ENCODE data around the gene SOX8. TPM values are rescaled to one million over a fixed set of nuclear protein-coding genes. Genes with fewer than 3 reads are reported as not detected.
"Not testable (repeated sequence)": the region's sequence is repeated elsewhere in the genome, so short reads cannot be mapped to it uniquely, and the experiment has no call there.

Gene SOX8
- total RNA-seq, 5 donors from 2014 or later (not counting 1 experiment from before 2014, with no cell fraction given), result 4.7 to 5.9 (median 5.1) TPM

- Mint-ChIP-seq H3K9me3 (peaks cover 13 to 20% (median 18%) of the 10 kb centered on the region in 3 donors), H3K4me1 (peaks cover 0 to 2% (median 0%) of the 10 kb centered on the region in 3 donors), H3K4me3 (no peak overlapping the region), H3K27me3 (no peaks in the 10 kb centered on the region), H3K36me3 (peaks cover 72% of the 10 kb centered on the region), H3K27ac (no peak overlapping the region)
- ChIA-PET CTCF (no interaction called here), POLR2A (no interaction called here)
- H3K36me3 ChIP-seq (ENCODE audit: control insufficient read depth in 2 of 2, extremely low read depth in 1 of 2, insufficient read depth in 1 of 2, low read length in 1 of 2), result peaks cover 7 to 31% of the 10 kb centered on the region in 2 donors
- H3K27me3 ChIP-seq (replicated peaks in 1 of 2; ENCODE audit: control insufficient read depth in 2 of 2, extremely low read depth in 1 of 2, insufficient read depth in 2 of 2, low read length in 1 of 2), result no peaks in the 10 kb centered on the region
- 80% methylated on average over 1 of the region's 5 CpGs for WGBS (ENCODE audit: insufficient coverage)
- H3K27ac ChIP-seq (ENCODE audit: low read length), result no peak overlapping the region
- H3K9me3 ChIP-seq, result peaks cover 3% of the 10 kb centered on the region
- ATAC-seq (replicated peaks in 1 of 4), result no peak
- no peak overlapping the region for H3K4me3 ChIP-seq (ENCODE audit: control insufficient read depth in 1 of 2, extremely low read depth in 1 of 2, low read length in 1 of 2)
- no peaks in the 10 kb centered on the region for H3K4me1 ChIP-seq (ENCODE audit: control insufficient read depth in 1 of 2, extremely low read depth in 1 of 2, insufficient read depth in 2 of 2, low read length in 2 of 2)
- no peak for DNase-seq
Measured at GRCh38 chr16:943971-944370, 37.6 kb upstream of the SOX8 start.

- Mint-ChIP-seq H3K27ac (no peak overlapping the region), H3K9me3 (peaks cover 13 to 20% (median 18%) of the 10 kb centered on the region in 3 donors), H3K36me3 (peaks cover 60% of the 10 kb centered on the region), H3K27me3 (no peaks in the 10 kb centered on the region), H3K4me3 (no peak overlapping the region), H3K4me1 (peaks cover 0 to 2% (median 0%) of the 10 kb centered on the region in 3 donors)
- Histone ChIP-seq H3K27ac (ENCODE audit: low read length) (no peak overlapping the region), H3K4me1 (ENCODE audit: control insufficient read depth in 1 of 2, extremely low read depth in 1 of 2, insufficient read depth in 2 of 2, low read length in 2 of 2) (no peaks in the 10 kb centered on the region), H3K27me3 (replicated peaks in 1 of 2; ENCODE audit: control insufficient read depth in 2 of 2, extremely low read depth in 1 of 2, insufficient read depth in 2 of 2, low read length in 1 of 2) (no peaks in the 10 kb centered on the region), H3K36me3 (ENCODE audit: control insufficient read depth in 2 of 2, extremely low read depth in 1 of 2, insufficient read depth in 1 of 2, low read length in 1 of 2) (peaks cover 5 to 27% of the 10 kb centered on the region in 2 donors), H3K9me3 (peaks cover 3% of the 10 kb centered on the region), H3K4me3 (ENCODE audit: control insufficient read depth in 1 of 2, extremely low read depth in 1 of 2, low read length in 1 of 2) (no peak overlapping the region)
- whole genome bisulfite sequencing (ENCODE audit: insufficient coverage), result 84% methylated on average over 5 of the region's 10 CpGs
- no peak for ATAC-seq (replicated peaks in 1 of 4)
- ChIA-PET POLR2A (no interaction called here), CTCF (no interaction called here)
- DNase-seq, result no peak
Measured at GRCh38 chr16:945271-946047, 36.1 kb upstream of the SOX8 start.

DNA sequence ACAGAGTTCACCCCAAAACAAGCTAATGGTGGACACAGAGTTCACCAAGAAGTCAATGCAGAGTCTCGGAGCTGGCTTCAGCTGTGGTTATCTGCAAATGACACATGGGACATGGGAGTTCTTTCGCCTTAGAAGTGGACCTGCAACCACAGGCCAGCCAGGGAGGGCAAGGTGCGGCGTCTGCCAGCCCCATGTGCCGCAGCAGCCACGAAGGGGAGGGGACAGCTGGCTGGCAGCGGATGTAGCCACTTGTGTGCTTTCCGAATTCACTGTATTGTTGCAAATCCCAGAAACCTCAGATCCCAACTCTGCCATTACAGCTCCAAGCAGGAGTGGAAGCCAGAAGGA, 35.5 kb upstream of the SOX8 start:
- no peak for DNase-seq
- H3K4me3 ChIP-seq (ENCODE audit: control insufficient read depth in 1 of 2, extremely low read depth in 1 of 2, low read length in 1 of 2), result no peak overlapping the region
- H3K27ac Mint-ChIP-seq, result no peak overlapping the region
- H3K27me3 ChIP-seq (replicated peaks in 1 of 2; ENCODE audit: control insufficient read depth in 2 of 2, extremely low read depth in 1 of 2, insufficient read depth in 2 of 2, low read length in 1 of 2), result no peaks in the 10 kb centered on the region
- no peak overlapping the region for H3K27ac ChIP-seq (ENCODE audit: low read length)
- H3K4me1 Mint-ChIP-seq, result peaks cover 0 to 2% (median 0%) of the 10 kb centered on the region in 3 donors
- peaks cover 55% of the 10 kb centered on the region for H3K36me3 Mint-ChIP-seq
- H3K4me1 ChIP-seq (ENCODE audit: control insufficient read depth in 1 of 2, extremely low read depth in 1 of 2, insufficient read depth in 2 of 2, low read length in 2 of 2), result no peaks in the 10 kb centered on the region
- ChIA-PET POLR2A (no interaction called here), CTCF (no interaction called here)
- no peak for ATAC-seq (replicated peaks in 1 of 4)
- no peaks in the 10 kb centered on the region for H3K27me3 Mint-ChIP-seq
- H3K36me3 ChIP-seq (ENCODE audit: control insufficient read depth in 2 of 2, extremely low read depth in 1 of 2, insufficient read depth in 1 of 2, low read length in 1 of 2), result peaks cover 5 to 27% of the 10 kb centered on the region in 2 donors
- peaks cover 13 to 20% (median 17%) of the 10 kb centered on the region in 3 donors for H3K9me3 Mint-ChIP-seq
- no peak overlapping the region for H3K4me3 Mint-ChIP-seq
- H3K9me3 ChIP-seq, result peaks cover 3% of the 10 kb centered on the region
- WGBS (ENCODE audit: insufficient coverage), result 97% methylated on average over 7 of the region's 8 CpGs

- Mint-ChIP-seq H3K4me3 (no peak overlapping the region), H3K9me3 (peaks cover 6 to 10% (median 8%) of the 10 kb centered on the region in 3 donors), H3K4me1 (peaks cover 0 to 3% (median 2%) of the 10 kb centered on the region in 3 donors), H3K36me3 (peaks cover 53% of the 10 kb centered on the region), H3K27me3 (no peaks in the 10 kb centered on the region), H3K27ac (no peak overlapping the region)
- no peak overlapping the region for H3K4me3 ChIP-seq (ENCODE audit: control insufficient read depth in 1 of 2, extremely low read depth in 1 of 2, low read length in 1 of 2)
- DNase-seq (no peak), ATAC-seq (replicated peaks in 1 of 4) (no peak)
- WGBS (ENCODE audit: insufficient coverage), result 93% methylated on average over 16 of the region's 21 CpGs
- H3K9me3 ChIP-seq, result no peaks in the 10 kb centered on the region
- ChIA-PET CTCF (no interaction called here), POLR2A (no interaction called here)
- no peak overlapping the region for H3K27ac ChIP-seq (ENCODE audit: low read length)
- no peaks in the 10 kb centered on the region for H3K27me3 ChIP-seq (replicated peaks in 1 of 2; ENCODE audit: control insufficient read depth in 2 of 2, extremely low read depth in 1 of 2, insufficient read depth in 2 of 2, low read length in 1 of 2)
- H3K4me1 ChIP-seq (ENCODE audit: control insufficient read depth in 1 of 2, extremely low read depth in 1 of 2, insufficient read depth in 2 of 2, low read length in 2 of 2), result no peaks in the 10 kb centered on the region
- H3K36me3 ChIP-seq (ENCODE audit: control insufficient read depth in 2 of 2, extremely low read depth in 1 of 2, insufficient read depth in 1 of 2, low read length in 1 of 2), result peaks cover 12 to 37% of the 10 kb centered on the region in 2 donors
Measured at GRCh38 chr16:947255-947921, 34.2 kb upstream of the SOX8 start.

- H3K27ac ChIP-seq (ENCODE audit: low read length); H3K27me3 Mint-ChIP-seq; POLR2A ChIA-PET; H3K4me3 Mint-ChIP-seq; H3K27me3 ChIP-seq (replicated peaks in 1 of 2; ENCODE audit: control insufficient read depth in 2 of 2, extremely low read depth in 1 of 2, insufficient read depth in 2 of 2, low read length in 1 of 2); H3K4me3 ChIP-seq (ENCODE audit: control insufficient read depth in 1 of 2, extremely low read depth in 1 of 2, low read length in 1 of 2); H3K9me3 Mint-ChIP-seq; H3K27ac Mint-ChIP-seq; DNase-seq; ATAC-seq (replicated peaks in 1 of 4); H3K4me1 Mint-ChIP-seq; H3K4me1 ChIP-seq (ENCODE audit: control insufficient read depth in 1 of 2, extremely low read depth in 1 of 2, insufficient read depth in 2 of 2, low read length in 2 of 2); H3K9me3 ChIP-seq; CTCF ChIA-PET: not testable (repeated sequence)
- H3K36me3 Mint-ChIP-seq, result peaks cover 50% of the 10 kb centered on the region
- H3K36me3 ChIP-seq (ENCODE audit: control insufficient read depth in 2 of 2, extremely low read depth in 1 of 2, insufficient read depth in 1 of 2, low read length in 1 of 2), result peaks cover 12 to 38% of the 10 kb centered on the region in 2 donors
- 87% methylated on average over 17 of the region's 17 CpGs for WGBS (ENCODE audit: insufficient coverage)
Measured at GRCh38 chr16:947922-948303, 33.7 kb upstream of the SOX8 start.

DNA sequence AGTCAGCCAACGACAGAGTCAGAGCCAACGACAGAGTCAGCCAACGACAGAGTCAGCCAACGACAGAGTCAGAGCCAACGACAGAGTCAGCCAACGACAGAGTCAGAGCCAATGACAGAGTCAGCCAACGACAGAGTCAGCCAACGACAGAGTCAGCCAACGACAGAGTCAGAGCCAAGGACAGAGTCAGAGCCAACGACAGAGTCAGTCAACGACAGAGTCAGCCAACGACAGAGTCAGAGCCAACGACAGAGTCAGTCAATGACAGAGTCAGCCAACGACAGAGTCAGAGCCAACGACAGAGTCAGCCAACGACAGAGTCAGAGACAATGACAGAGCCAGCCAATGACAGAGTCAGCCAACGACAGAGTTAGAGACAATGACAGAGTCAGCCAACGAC, 32.8 kb upstream of the SOX8 start:
- H3K4me1 ChIP-seq (ENCODE audit: control insufficient read depth in 1 of 2, extremely low read depth in 1 of 2, insufficient read depth in 2 of 2, low read length in 2 of 2); DNase-seq; H3K27me3 Mint-ChIP-seq; H3K4me1 Mint-ChIP-seq; H3K9me3 ChIP-seq; H3K27ac Mint-ChIP-seq; H3K9me3 Mint-ChIP-seq; H3K4me3 ChIP-seq (ENCODE audit: control insufficient read depth in 1 of 2, extremely low read depth in 1 of 2, low read length in 1 of 2); POLR2A ChIA-PET; H3K4me3 Mint-ChIP-seq; ATAC-seq (replicated peaks in 1 of 4); H3K27me3 ChIP-seq (replicated peaks in 1 of 2; ENCODE audit: control insufficient read depth in 2 of 2, extremely low read depth in 1 of 2, insufficient read depth in 2 of 2, low read length in 1 of 2); H3K27ac ChIP-seq (ENCODE audit: low read length); CTCF ChIA-PET: not testable (repeated sequence)
- peaks cover 47% of the 10 kb centered on the region for H3K36me3 Mint-ChIP-seq
- WGBS (ENCODE audit: insufficient coverage), result 92% methylated on average over 14 of the region's 18 CpGs
- H3K36me3 ChIP-seq (ENCODE audit: control insufficient read depth in 2 of 2, extremely low read depth in 1 of 2, insufficient read depth in 1 of 2, low read length in 1 of 2), result peaks cover 12 to 38% of the 10 kb centered on the region in 2 donors

All from T-cell (primary cell).